Measurements from ENCODE around the gene BCL2L11. TPM values are rescaled to one million over a fixed set of nuclear protein-coding genes. Genes with fewer than 3 reads are reported as not detected.

BCL2L11 gene
- total and polyA plus RNA-seq, 9 donors = 11.6 to 34.7 (median 20.2) TPM

DNA sequence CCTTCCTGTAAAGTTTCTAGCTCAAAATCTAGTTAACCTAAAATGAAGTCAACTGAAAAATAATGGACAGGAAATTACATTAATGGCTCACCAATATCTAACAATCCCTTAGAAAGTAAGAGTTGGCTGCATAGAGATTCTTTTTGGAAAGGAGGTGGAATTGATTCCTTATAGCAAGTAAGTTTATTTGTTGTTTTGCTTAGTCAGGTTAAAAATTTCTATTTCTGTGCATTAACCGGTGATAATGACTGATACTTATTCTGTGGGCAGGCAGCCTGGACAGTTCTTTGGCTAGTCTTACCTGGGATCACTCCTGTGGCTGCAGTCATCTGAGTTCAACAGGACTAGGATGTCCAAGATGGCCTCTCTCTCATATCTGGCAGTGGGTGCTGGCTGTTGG, 6.9 kb upstream of the BCL2L11 start:
- H3K4me3 ChIP-seq = no peak overlapping the region
- no peak overlapping the region for H3K27ac ChIP-seq
- intact Hi-C loops (cut with DNase I) = loop anchor here in 1 of 4 donors (10.0 kb wide), 1 partner anchor 551 kb away; no protein-coding TSS in a partner anchor
- 81 to 86% (median 83%) methylated on average over 1 of the region's 1 CpG for WGBS, 3 donors
- H3K27me3 ChIP-seq = no peaks in the 10 kb centered on the region
- peaks cover 2% of the 10 kb centered on the region for H3K4me1 ChIP-seq (ENCODE audit: insufficient read depth)
- no peaks in the 10 kb centered on the region for H3K9me3 ChIP-seq
- TF ChIP-seq POLR2A (IDR thresholded peaks at IDR 0.05) = no peak
- TF ChIP-seq EP300 (IDR thresholded peaks at IDR 0.05) = no peak
- TF ChIP-seq, protein P1, sequence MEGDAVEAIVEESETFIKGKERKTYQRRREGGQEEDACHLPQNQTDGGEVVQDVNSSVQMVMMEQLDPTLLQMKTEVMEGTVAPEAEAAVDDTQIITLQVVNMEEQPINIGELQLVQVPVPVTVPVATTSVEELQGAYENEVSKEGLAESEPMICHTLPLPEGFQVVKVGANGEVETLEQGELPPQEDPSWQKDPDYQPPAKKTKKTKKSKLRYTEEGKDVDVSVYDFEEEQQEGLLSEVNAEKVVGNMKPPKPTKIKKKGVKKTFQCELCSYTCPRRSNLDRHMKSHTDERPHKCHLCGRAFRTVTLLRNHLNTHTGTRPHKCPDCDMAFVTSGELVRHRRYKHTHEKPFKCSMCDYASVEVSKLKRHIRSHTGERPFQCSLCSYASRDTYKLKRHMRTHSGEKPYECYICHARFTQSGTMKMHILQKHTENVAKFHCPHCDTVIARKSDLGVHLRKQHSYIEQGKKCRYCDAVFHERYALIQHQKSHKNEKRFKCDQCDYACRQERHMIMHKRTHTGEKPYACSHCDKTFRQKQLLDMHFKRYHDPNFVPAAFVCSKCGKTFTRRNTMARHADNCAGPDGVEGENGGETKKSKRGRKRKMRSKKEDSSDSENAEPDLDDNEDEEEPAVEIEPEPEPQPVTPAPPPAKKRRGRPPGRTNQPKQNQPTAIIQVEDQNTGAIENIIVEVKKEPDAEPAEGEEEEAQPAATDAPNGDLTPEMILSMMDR (IDR thresholded peaks at IDR 0.05) = no peak
- no peak for DNase-seq
- H3K36me3 ChIP-seq = no peaks in the 10 kb centered on the region

DNA sequence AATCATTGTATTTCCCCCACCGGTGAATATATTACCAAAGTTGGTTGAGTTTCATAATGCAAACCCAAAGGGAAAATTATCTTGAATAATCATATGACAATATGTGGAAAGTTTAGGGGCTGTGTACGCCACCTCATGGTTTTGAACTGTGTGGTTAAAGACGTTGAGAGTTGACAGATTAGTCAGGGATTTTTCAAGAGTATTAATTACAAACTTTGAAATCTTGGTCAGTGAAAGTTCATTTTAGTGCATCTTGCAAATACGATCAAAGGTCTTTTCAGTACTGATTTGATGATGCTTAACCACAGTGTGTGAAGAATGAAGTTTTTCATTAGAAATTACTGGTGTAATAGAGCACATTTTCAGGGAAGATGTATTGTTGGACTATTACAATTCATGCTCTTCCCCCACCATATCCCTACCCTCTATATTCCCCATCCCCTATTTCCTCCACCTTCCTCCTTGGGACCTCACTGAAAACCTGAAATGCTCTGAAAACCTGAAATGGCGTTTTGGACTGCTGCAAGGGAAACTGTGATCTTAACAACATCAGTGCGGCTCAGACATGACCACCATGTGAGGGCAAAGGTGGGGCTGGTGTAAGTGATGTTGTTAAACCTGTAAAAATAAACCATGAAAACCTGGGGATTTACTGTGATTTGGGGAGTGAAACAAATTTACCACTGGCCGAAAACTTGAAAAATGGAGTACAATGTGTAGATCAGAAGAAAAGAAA, 4.5 kb upstream of the BCL2L11 start:
- Histone ChIP-seq H3K9me3 (no peaks in the 10 kb centered on the region), H3K4me3 (no peak overlapping the region), H3K4me1 (ENCODE audit: insufficient read depth) (peaks cover 4% of the 10 kb centered on the region), H3K27ac (no peak overlapping the region), H3K27me3 (no peaks in the 10 kb centered on the region), H3K36me3 (no peaks in the 10 kb centered on the region)
- WGBS, 3 donors = 69 to 70% (median 70%) methylated on average over 7 of the region's 7 CpGs
- TF ChIP-seq, protein P1 (IDR thresholded peaks at IDR 0.05) = no peak
- no peak for DNase-seq
- intact Hi-C loops (cut with DNase I) = loop anchor here in 1 of 4 donors (10.0 kb wide), 1 partner anchor 549 kb away; no protein-coding TSS in a partner anchor

DNA sequence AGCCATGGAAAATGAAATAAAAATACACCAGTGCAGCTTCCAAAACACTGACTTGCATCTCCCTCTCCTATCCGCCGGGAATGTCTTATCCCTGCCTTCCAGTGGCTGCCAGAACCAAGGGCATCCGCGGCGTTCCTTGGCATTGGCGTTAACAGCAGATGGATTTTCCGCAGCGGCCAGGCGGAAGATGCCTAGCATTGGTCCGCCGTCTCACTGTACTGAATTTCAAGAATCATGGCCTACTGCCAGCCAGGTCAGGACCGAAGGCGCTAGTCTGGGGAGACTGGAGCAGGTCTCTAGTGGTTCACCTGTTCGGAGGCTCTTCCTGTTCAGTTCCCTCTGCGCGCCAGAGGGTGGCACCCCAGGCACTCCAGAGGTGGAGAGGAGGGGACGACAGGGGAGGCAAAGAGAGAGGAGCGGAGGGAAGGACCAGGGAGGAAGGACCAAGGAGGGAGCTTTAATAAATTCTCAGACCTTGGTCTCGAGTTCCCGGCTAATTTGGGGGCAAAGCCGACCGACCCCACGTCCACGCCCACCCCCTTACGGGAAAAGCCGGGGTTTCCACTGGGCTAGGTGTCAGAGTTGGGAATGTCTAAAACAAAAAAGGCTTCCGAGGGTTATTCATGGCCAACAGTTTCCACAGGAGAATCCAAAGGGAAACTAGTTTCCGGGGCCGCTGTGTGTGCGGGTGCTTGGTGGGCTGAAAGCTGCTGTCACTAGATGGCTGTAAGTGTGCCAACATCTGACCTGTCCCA, 3.7 kb upstream of the BCL2L11 start:
- WGBS, 3 donors = 3 to 4% (median 3%) methylated on average over 30 of the region's 30 CpGs

More for the DNA sequence above, 3.7 kb upstream of the BCL2L11 start:
- H3K36me3 ChIP-seq = no peaks in the 10 kb centered on the region
- H3K27ac ChIP-seq = no peak overlapping the region
- peak; percentile 67 to 79 (median 76) for DNase-seq
- no peaks in the 10 kb centered on the region for H3K9me3 ChIP-seq
- H3K4me3 ChIP-seq = peak overlapping the region; percentile 27
- H3K4me1 ChIP-seq (ENCODE audit: insufficient read depth) = peaks cover 7% of the 10 kb centered on the region
- H3K27me3 ChIP-seq = no peaks in the 10 kb centered on the region
- TF ChIP-seq EP300 (IDR thresholded peaks at IDR 0.05) (no peak), POLR2A (IDR thresholded peaks at IDR 0.05) (no peak)
- TF ChIP-seq, protein P1 (IDR thresholded peaks at IDR 0.05) = peak; percentile 66 to 75 (median 69)
- intact Hi-C loops (cut with DNase I) = loop anchor here in 1 of 4 donors (10.0 kb wide), 1 partner anchor 548 kb away; no protein-coding TSS in a partner anchor

Data from ovary (tissue), 9 donors.